ENCODE data around the gene CDK5R2. TPM values are rescaled to one million over a fixed set of nuclear protein-coding genes. Genes with fewer than 3 reads are reported as not detected.
A peak's percentile ranks its signal among the peaks of the same experiment; 100 is the strongest.

CDK5R2 gene
- polyA plus RNA-seq, 1 donor (not counting 4 experiments of a cell fraction or from before 2014, with no cell fraction given), result not detected

DNA sequence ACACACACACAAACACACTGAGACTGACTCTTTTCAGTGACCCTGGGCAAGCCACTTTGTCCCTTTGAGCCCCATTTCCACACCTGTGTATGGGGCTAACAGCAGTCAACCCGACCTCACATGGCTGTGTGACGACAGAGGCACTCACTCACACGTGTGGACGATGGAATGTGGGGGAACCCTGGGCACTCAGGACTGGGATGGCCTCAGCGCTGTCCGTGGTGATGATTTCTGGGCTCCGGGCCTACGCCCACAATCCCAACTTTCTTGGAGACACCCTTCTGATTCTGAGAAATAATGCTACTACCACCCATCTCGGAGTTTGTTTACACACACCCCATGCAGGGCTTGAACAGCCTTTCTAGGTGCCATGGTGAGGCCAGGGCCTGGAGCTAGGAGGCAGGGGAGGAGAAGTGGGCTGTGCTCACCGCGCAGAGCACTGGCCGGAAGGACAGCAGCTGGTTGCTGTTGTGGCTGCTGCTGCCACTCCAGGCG is 32.3 kb downstream of the CDK5R2 start:
- Histone ChIP-seq H3K9ac (ENCODE audit: control insufficient read depth, extremely low read depth, insufficient read depth, low read length) (no peak overlapping the region), H3K79me2 (ENCODE audit: control insufficient read depth, insufficient read depth, low read length) (no peaks in the 10 kb centered on the region), H3K27me3 (ENCODE audit: control insufficient read depth, extremely low read depth, insufficient read depth, low read length) (peaks cover 97% of the 10 kb centered on the region), H3K9me3 (ENCODE audit: control insufficient read depth, low read depth, low read length) (no peaks in the 10 kb centered on the region), H3K9me1 (ENCODE audit: control insufficient read depth, extremely low read depth, insufficient read depth, low read length) (no peaks in the 10 kb centered on the region), H3K36me3 (ENCODE audit: control insufficient read depth in 2 of 2, extremely low read depth in 1 of 2, insufficient read depth in 2 of 2, low read length in 2 of 2) (no peaks in the 10 kb centered on the region), H3K4me1 (ENCODE audit: control insufficient read depth, extremely low read depth, insufficient read depth, low read length) (peaks cover 8% of the 10 kb centered on the region), H3K4me2 (ENCODE audit: control insufficient read depth, extremely low read depth, insufficient read depth, low read depth, low read length) (no peak overlapping the region), H3K4me3 (ENCODE audit: control insufficient read depth in 2 of 3, extremely low read depth in 1 of 3, insufficient read depth in 2 of 3, low read depth in 1 of 3, low read length in 3 of 3) (no peak overlapping the region), H4K20me1 (ENCODE audit: control insufficient read depth, extremely low read depth, insufficient read depth, low read length) (no peaks in the 10 kb centered on the region), H2AFZ (ENCODE audit: control insufficient read depth, low read length) (no peak overlapping the region), H3K27ac (ENCODE audit: control insufficient read depth, insufficient read depth, low read length) (no peak overlapping the region)
- dilution Hi-C loops (cut with MboI; ENCODE audit: extremely low pct_ligation_motif_present, low sequenced_read_pairs), result no loop called here
- peak; percentile 34 for FAIRE-seq
- DNase-seq (ENCODE audit: low read depth, low spot score), result no peak
- TF ChIP-seq, protein P1, sequence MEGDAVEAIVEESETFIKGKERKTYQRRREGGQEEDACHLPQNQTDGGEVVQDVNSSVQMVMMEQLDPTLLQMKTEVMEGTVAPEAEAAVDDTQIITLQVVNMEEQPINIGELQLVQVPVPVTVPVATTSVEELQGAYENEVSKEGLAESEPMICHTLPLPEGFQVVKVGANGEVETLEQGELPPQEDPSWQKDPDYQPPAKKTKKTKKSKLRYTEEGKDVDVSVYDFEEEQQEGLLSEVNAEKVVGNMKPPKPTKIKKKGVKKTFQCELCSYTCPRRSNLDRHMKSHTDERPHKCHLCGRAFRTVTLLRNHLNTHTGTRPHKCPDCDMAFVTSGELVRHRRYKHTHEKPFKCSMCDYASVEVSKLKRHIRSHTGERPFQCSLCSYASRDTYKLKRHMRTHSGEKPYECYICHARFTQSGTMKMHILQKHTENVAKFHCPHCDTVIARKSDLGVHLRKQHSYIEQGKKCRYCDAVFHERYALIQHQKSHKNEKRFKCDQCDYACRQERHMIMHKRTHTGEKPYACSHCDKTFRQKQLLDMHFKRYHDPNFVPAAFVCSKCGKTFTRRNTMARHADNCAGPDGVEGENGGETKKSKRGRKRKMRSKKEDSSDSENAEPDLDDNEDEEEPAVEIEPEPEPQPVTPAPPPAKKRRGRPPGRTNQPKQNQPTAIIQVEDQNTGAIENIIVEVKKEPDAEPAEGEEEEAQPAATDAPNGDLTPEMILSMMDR (optimal IDR thresholded peaks at IDR 0.05 in 1 of 3, IDR thresholded peaks at IDR 0.05 in 1 of 3, conservative IDR thresholded peaks at IDR 0.05 in 1 of 3; ENCODE audit: extremely low read depth in 1 of 3, insufficient read depth in 2 of 3, low read length in 3 of 3), result no peak
- peak; percentile 57 for TF ChIP-seq EZH2 (IDR thresholded peaks at IDR 0.05; ENCODE audit: low read length)

DNA sequence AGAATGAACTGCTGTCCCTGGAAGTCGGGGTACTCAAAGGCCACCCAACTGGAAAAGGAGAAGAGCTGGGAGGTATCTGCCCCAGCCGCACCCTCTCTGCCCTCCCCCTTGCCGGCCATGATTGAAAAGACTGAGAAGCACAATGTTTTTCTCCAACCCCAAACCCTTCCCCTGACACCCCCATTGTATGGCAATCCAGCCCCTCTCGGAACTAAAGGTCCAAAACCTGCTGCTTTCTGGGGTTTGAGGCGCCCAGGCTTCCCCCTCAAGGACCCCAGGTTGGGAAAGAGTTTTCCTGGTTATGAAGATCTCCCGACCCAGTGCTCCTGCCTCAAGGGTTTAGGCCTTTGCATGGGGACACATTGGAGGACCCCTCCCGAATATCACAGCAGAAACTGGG is 32.7 kb downstream of the CDK5R2 start:
- H4K20me1 ChIP-seq (ENCODE audit: control insufficient read depth, extremely low read depth, insufficient read depth, low read length), result no peaks in the 10 kb centered on the region
- no peak for TF ChIP-seq EZH2 (IDR thresholded peaks at IDR 0.05; ENCODE audit: low read length)
- TF ChIP-seq, protein P1 (optimal IDR thresholded peaks at IDR 0.05 in 1 of 3, IDR thresholded peaks at IDR 0.05 in 1 of 3, conservative IDR thresholded peaks at IDR 0.05 in 1 of 3; ENCODE audit: extremely low read depth in 1 of 3, insufficient read depth in 2 of 3, low read length in 3 of 3), result no peak
- H3K4me3 ChIP-seq (ENCODE audit: control insufficient read depth in 2 of 3, extremely low read depth in 1 of 3, insufficient read depth in 2 of 3, low read depth in 1 of 3, low read length in 3 of 3), result no peak overlapping the region
- no peak for FAIRE-seq
- H3K36me3 ChIP-seq (ENCODE audit: control insufficient read depth in 2 of 2, extremely low read depth in 1 of 2, insufficient read depth in 2 of 2, low read length in 2 of 2), result no peaks in the 10 kb centered on the region
- H3K79me2 ChIP-seq (ENCODE audit: control insufficient read depth, insufficient read depth, low read length), result no peaks in the 10 kb centered on the region
- no peak overlapping the region for H2AFZ ChIP-seq (ENCODE audit: control insufficient read depth, low read length)
- H3K9me3 ChIP-seq (ENCODE audit: control insufficient read depth, low read depth, low read length), result no peaks in the 10 kb centered on the region
- H3K9ac ChIP-seq (ENCODE audit: control insufficient read depth, extremely low read depth, insufficient read depth, low read length), result no peak overlapping the region
- H3K27me3 ChIP-seq (ENCODE audit: control insufficient read depth, extremely low read depth, insufficient read depth, low read length), result peaks cover 97% of the 10 kb centered on the region
- no peaks in the 10 kb centered on the region for H3K9me1 ChIP-seq (ENCODE audit: control insufficient read depth, extremely low read depth, insufficient read depth, low read length)
- dilution Hi-C loops (cut with MboI; ENCODE audit: extremely low pct_ligation_motif_present, low sequenced_read_pairs), result no loop called here
- DNase-seq (ENCODE audit: low read depth, low spot score), result no peak
- H3K27ac ChIP-seq (ENCODE audit: control insufficient read depth, insufficient read depth, low read length), result no peak overlapping the region
- H3K4me1 ChIP-seq (ENCODE audit: control insufficient read depth, extremely low read depth, insufficient read depth, low read length), result peaks cover 8% of the 10 kb centered on the region
- H3K4me2 ChIP-seq (ENCODE audit: control insufficient read depth, extremely low read depth, insufficient read depth, low read depth, low read length), result no peak overlapping the region
